ENCODE data around the gene CDH4. TPM values are rescaled to one million over a fixed set of nuclear protein-coding genes. Genes with fewer than 3 reads are reported as not detected.

CDH4 gene
- total RNA-seq, 4 donors from 2014 or later: under 0.01 to 0.56 (median 0.19) TPM; not detected in 1

- DNase-seq (ENCODE audit: low spot score) (no peak), ATAC-seq (ENCODE audit: low FRiP score) (no peak)
- TF ChIP-seq CTCF (IDR thresholded peaks at IDR 0.05): no peak
Observed at GRCh38 chr20:61866165-61866564, 614.1 kb downstream of the CDH4 start.

- TF ChIP-seq CTCF (IDR thresholded peaks at IDR 0.05): no peak
- no peak for DNase-seq (ENCODE audit: low spot score)
- ATAC-seq (ENCODE audit: low FRiP score): no peak
Observed at GRCh38 chr20:61868006-61868405, 615.9 kb downstream of the CDH4 start.

- ATAC-seq (ENCODE audit: low FRiP score) (no peak), DNase-seq (ENCODE audit: low spot score) (no peak)
- TF ChIP-seq CTCF (IDR thresholded peaks at IDR 0.05): no peak
Observed at GRCh38 chr20:61868466-61869090, 616.5 kb downstream of the CDH4 start.

- no peak for ATAC-seq (ENCODE audit: low FRiP score)
- no peak for DNase-seq (ENCODE audit: low spot score)
- TF ChIP-seq CTCF (IDR thresholded peaks at IDR 0.05): no peak
Observed at GRCh38 chr20:61869750-61870507, 617.9 kb downstream of the CDH4 start.

- DNase-seq (ENCODE audit: low spot score) (no peak), ATAC-seq (ENCODE audit: low FRiP score) (no peak)
- TF ChIP-seq CTCF (IDR thresholded peaks at IDR 0.05): no peak
Observed at GRCh38 chr20:61871160-61871559, 619.1 kb downstream of the CDH4 start.

- ATAC-seq (ENCODE audit: low FRiP score) (no peak), DNase-seq (ENCODE audit: low spot score) (no peak)
- TF ChIP-seq CTCF (IDR thresholded peaks at IDR 0.05): no peak
Observed at GRCh38 chr20:61871913-61872312, 619.9 kb downstream of the CDH4 start.
